CD8-positive, alpha-beta memory T cell (primary cell): ENCODE measurements around the gene FOXF2. TPM values are rescaled to one million over a fixed set of nuclear protein-coding genes. Genes with fewer than 3 reads are reported as not detected.
A peak's percentile ranks its signal among the peaks of the same experiment; 100 is the strongest.

ENCODE experiments used
- CTCF ChIA-PET: fragments of 350-600 bp; sonication (Branson Sonifier 250); formaldehyde crosslinking; loops from one replicate; lab custom pipeline; 2021; ENCODE audit warnings: antibody characterized with exemption; lab: Charles Lee
- POLR2A ChIA-PET: fragments of 350-600 bp; sonication (Branson Sonifier 250); formaldehyde crosslinking; loops from one replicate; lab custom pipeline; 2021; ENCODE audit warnings: antibody characterized with exemption; lab: Charles Lee
- DNase-seq, 5 donors: peaks; one replicate each; pipeline versions ENCODE4 v3.0.0 to v3.0.0-alpha.2; 2020 to 2022; ENCODE audit warnings: mixed read lengths in 1 of 5
- H3K27ac ChIP-seq: one replicate; pipeline ENCODE4 v1.7.0; 2013; ENCODE audit warnings: low read depth, mild to moderate bottlenecking, low read length, moderate library complexity
- H3K27me3 ChIP-seq: 2 replicates; pipeline ENCODE4 v1.7.0; 2013; ENCODE audit warnings: low read length, mild to moderate bottlenecking; ENCODE audit not compliant: insufficient read depth, poor library complexity, severe bottlenecking
- H3K36me3 ChIP-seq: 2 replicates; pipeline ENCODE4 v1.7.0; 2013; ENCODE audit warnings: mild to moderate bottlenecking, low read length, moderate library complexity; ENCODE audit not compliant: insufficient read depth
- H3K4me1 ChIP-seq: 2 replicates; pipeline ENCODE4 v1.7.0; 2013; ENCODE audit warnings: mild to moderate bottlenecking, low read length, moderate library complexity; ENCODE audit not compliant: insufficient read depth
- H3K4me3 ChIP-seq: 2 replicates; pipeline ENCODE4 v1.7.0; 2013; ENCODE audit warnings: mild to moderate bottlenecking, low read length
- H3K9me3 ChIP-seq: 2 replicates; pipeline ENCODE4 v1.7.0; 2013; ENCODE audit warnings: mild to moderate bottlenecking, low read length
- H3K27ac Mint-ChIP-seq, 8 donors: one replicate each; pipeline ENCODE4 v1.8.0; 2020 to 2021; ENCODE audit warnings: mixed read lengths in 8 of 8, mild to moderate bottlenecking in 6 of 8, inconsistent platforms in 3 of 8, moderate library complexity in 3 of 8
- H3K27me3 Mint-ChIP-seq, 2 donors: one replicate each; pipeline ENCODE4 v1.8.0; 2020 to 2021; ENCODE audit warnings: mixed read lengths in 2 of 2, mild to moderate bottlenecking in 1 of 2, moderate library complexity in 1 of 2
- H3K36me3 Mint-ChIP-seq, 3 donors: one replicate each; pipeline ENCODE4 v1.8.0; 2020 to 2021; ENCODE audit warnings: mixed read lengths in 3 of 3, inconsistent platforms in 1 of 3, mild to moderate bottlenecking in 1 of 3
- H3K4me1 Mint-ChIP-seq, 3 donors: one replicate each; pipeline ENCODE4 v1.8.0; 2020 to 2021; ENCODE audit warnings: mixed read lengths in 3 of 3, inconsistent platforms in 1 of 3, mild to moderate bottlenecking in 1 of 3
- H3K4me3 Mint-ChIP-seq, 7 donors: one replicate each; pipeline ENCODE4 v1.8.0; 2020 to 2021; ENCODE audit warnings: mixed read lengths in 7 of 7, mild to moderate bottlenecking in 6 of 7, moderate library complexity in 4 of 7, inconsistent platforms in 2 of 7
- H3K9me3 Mint-ChIP-seq, 5 donors: one replicate each; pipeline ENCODE4 v1.8.0; 2020 to 2022; ENCODE audit warnings: mixed read lengths in 5 of 5, mild to moderate bottlenecking in 3 of 5, moderate library complexity in 2 of 5, inconsistent platforms in 1 of 5
- polyA plus RNA-seq: library from polyadenylated mRNA; unstranded; fragments of 300-500 nt; fragmentation: Illumina TruSeq; gene quantifications from one replicate; pipeline ENCODE4 v1.2.3, GENCODE V29; 2021
- total RNA-seq, 2 experiments: library from RNA; stranded (reverse); gene quantifications; one replicate each; pipeline ENCODE4 v1.2.3, GENCODE V29; 2021

Gene FOXF2
- total and polyA plus RNA-seq, 3 experiments from 2014 or later, result not detected

- DNase-seq, result no peak
- Histone ChIP-seq H3K4me3 (no peak overlapping the region), H3K27ac (no peak overlapping the region), H3K4me1 (peaks cover 8% of the 10 kb centered on the region), H3K9me3 (no peaks in the 10 kb centered on the region), H3K36me3 (no peaks in the 10 kb centered on the region), H3K27me3 (peaks cover 47% of the 10 kb centered on the region)
- Mint-ChIP-seq H3K4me3 (peak overlapping the region; percentile 0 to 53 (median 13)), H3K27me3 (peaks cover 46 to 66% of the 10 kb centered on the region in 2 donors), H3K27ac (no peak overlapping the region), H3K9me3 (no peaks in the 10 kb centered on the region), H3K36me3 (no peaks in the 10 kb centered on the region), H3K4me1 (peaks cover 12 to 40% (median 20%) of the 10 kb centered on the region in 3 donors)
- POLR2A ChIA-PET, result no interaction called here
- CTCF ChIA-PET, result interaction anchor here (1.1 kb wide), 1 partner anchor 788 kb away, joined by 3 read pairs; no protein-coding TSS in a partner anchor
Observed at GRCh38 chr6:1379788-1380147, 9.6 kb upstream of the FOXF2 start.

GRCh38 chr6:1380625-1381427 is 8.6 kb upstream of the FOXF2 start:
- Mint-ChIP-seq H3K27ac (peak overlapping the region in 2 of 8 donors; percentile 5 to 40), H3K4me1 (peaks cover 20 to 50% (median 26%) of the 10 kb centered on the region in 3 donors), H3K27me3 (peaks cover 49 to 68% of the 10 kb centered on the region in 2 donors), H3K9me3 (no peaks in the 10 kb centered on the region), H3K36me3 (no peaks in the 10 kb centered on the region), H3K4me3 (peak overlapping the region; percentile 3 to 77 (median 44))
- H3K36me3 ChIP-seq, result no peaks in the 10 kb centered on the region
- no peak for DNase-seq
- H3K4me3 ChIP-seq, result no peak overlapping the region
- no peak overlapping the region for H3K27ac ChIP-seq
- POLR2A ChIA-PET, result no interaction called here
- CTCF ChIA-PET, result interaction anchor here (1.2 to 2.8 kb wide), 3 partner anchors 16 to 789 kb away, joined by 3 to 15 read pairs (median 6); no protein-coding TSS in a partner anchor
- H3K27me3 ChIP-seq, result peaks cover 51% of the 10 kb centered on the region
- no peaks in the 10 kb centered on the region for H3K9me3 ChIP-seq
- H3K4me1 ChIP-seq, result peaks cover 8% of the 10 kb centered on the region

GRCh38 chr6:1381481-1382330 is 7.7 kb upstream of the FOXF2 start:
- Histone ChIP-seq H3K27me3 (peaks cover 52% of the 10 kb centered on the region), H3K27ac (no peak overlapping the region), H3K9me3 (no peaks in the 10 kb centered on the region), H3K4me3 (no peak overlapping the region), H3K36me3 (no peaks in the 10 kb centered on the region), H3K4me1 (peaks cover 8% of the 10 kb centered on the region)
- peaks cover 20 to 53% (median 27%) of the 10 kb centered on the region in 3 donors for H3K4me1 Mint-ChIP-seq
- H3K27me3 Mint-ChIP-seq, result peaks cover 49 to 68% of the 10 kb centered on the region in 2 donors
- ChIA-PET CTCF (interaction anchor here (1.1 to 2.8 kb wide), 4 partner anchors 15 to 790 kb away, joined by 3 to 15 read pairs (median 5); no protein-coding TSS in a partner anchor), POLR2A (no interaction called here)
- DNase-seq, result peak in 4 of 5 donors; percentile 19 to 46 (median 25)
- H3K36me3 Mint-ChIP-seq, result no peaks in the 10 kb centered on the region
- H3K4me3 Mint-ChIP-seq, result peak overlapping the region in 5 of 7 donors; percentile 3 to 77 (median 46)
- H3K27ac Mint-ChIP-seq, result no peak overlapping the region
- no peaks in the 10 kb centered on the region for H3K9me3 Mint-ChIP-seq

GRCh38 chr6:1382331-1382882 is 7.0 kb upstream of the FOXF2 start:
- Mint-ChIP-seq H3K4me3 (peak overlapping the region in 2 of 7 donors; percentile 49 to 54), H3K36me3 (no peaks in the 10 kb centered on the region), H3K27ac (no peak overlapping the region), H3K27me3 (peaks cover 53 to 70% of the 10 kb centered on the region in 2 donors), H3K4me1 (peaks cover 20 to 58% (median 27%) of the 10 kb centered on the region in 3 donors), H3K9me3 (no peaks in the 10 kb centered on the region)
- no peaks in the 10 kb centered on the region for H3K9me3 ChIP-seq
- DNase-seq, result no peak
- peaks cover 8% of the 10 kb centered on the region for H3K4me1 ChIP-seq
- H3K36me3 ChIP-seq, result no peaks in the 10 kb centered on the region
- no peak overlapping the region for H3K4me3 ChIP-seq
- peaks cover 56% of the 10 kb centered on the region for H3K27me3 ChIP-seq
- no peak overlapping the region for H3K27ac ChIP-seq
- ChIA-PET POLR2A (no interaction called here), CTCF (interaction anchor here (1.1 to 2.8 kb wide), 2 partner anchors 15 to 789 kb away, joined by 4 to 15 read pairs; no protein-coding TSS in a partner anchor)

- H3K9me3 ChIP-seq, result no peaks in the 10 kb centered on the region
- peak overlapping the region in 1 of 8 donors; percentile 26 for H3K27ac Mint-ChIP-seq
- DNase-seq, result no peak
- peak overlapping the region in 2 of 7 donors; percentile 49 to 54 for H3K4me3 Mint-ChIP-seq
- no peaks in the 10 kb centered on the region for H3K9me3 Mint-ChIP-seq
- H3K27me3 ChIP-seq, result peaks cover 58% of the 10 kb centered on the region
- CTCF ChIA-PET, result interaction anchor here (1.1 to 2.8 kb wide), 3 partner anchors 13 to 790 kb away, joined by 3 to 15 read pairs (median 4); no protein-coding TSS in a partner anchor
- H3K4me3 ChIP-seq, result no peak overlapping the region
- no peaks in the 10 kb centered on the region for H3K36me3 ChIP-seq
- peaks cover 20 to 58% (median 28%) of the 10 kb centered on the region in 3 donors for H3K4me1 Mint-ChIP-seq
- H3K27ac ChIP-seq, result no peak overlapping the region
- H3K36me3 Mint-ChIP-seq, result no peaks in the 10 kb centered on the region
- H3K4me1 ChIP-seq, result peaks cover 8% of the 10 kb centered on the region
- POLR2A ChIA-PET, result no interaction called here
- peaks cover 53 to 71% of the 10 kb centered on the region in 2 donors for H3K27me3 Mint-ChIP-seq
Observed at GRCh38 chr6:1382883-1383728, 6.3 kb upstream of the FOXF2 start.

- DNase-seq, result no peak
- Mint-ChIP-seq H3K36me3 (no peaks in the 10 kb centered on the region), H3K4me3 (peak overlapping the region in 1 of 7 donors; percentile 44), H3K4me1 (peaks cover 27 to 64% (median 36%) of the 10 kb centered on the region in 3 donors), H3K27ac (no peak overlapping the region), H3K9me3 (peaks cover 0 to 2% (median 0%) of the 10 kb centered on the region in 5 donors), H3K27me3 (peaks cover 58 to 78% of the 10 kb centered on the region in 2 donors)
- H3K4me1 ChIP-seq, result peaks cover 8% of the 10 kb centered on the region
- no peaks in the 10 kb centered on the region for H3K9me3 ChIP-seq
- no peak overlapping the region for H3K27ac ChIP-seq
- POLR2A ChIA-PET, result no interaction called here
- H3K4me3 ChIP-seq, result no peak overlapping the region
- CTCF ChIA-PET, result interaction anchor here (1.4 kb wide), 1 partner anchor 12 kb away, joined by 3 read pairs; no protein-coding TSS in a partner anchor
- H3K27me3 ChIP-seq, result peaks cover 62% of the 10 kb centered on the region
- H3K36me3 ChIP-seq, result no peaks in the 10 kb centered on the region
Observed at GRCh38 chr6:1383729-1384548, 5.4 kb upstream of the FOXF2 start.
